Fibroblast of mammary gland (primary cell): ENCODE data around the gene PRH2.

Experiments
- DNase-seq: peaks from one replicate; pipeline ENCODE4 v3.0.0-alpha.2; 2010; ENCODE audit warnings: low read depth
- H3K4me3 ChIP-seq: 2 replicates; pipeline ENCODE4 v1.5.1; 2011; ENCODE audit warnings: low read depth, mild to moderate bottlenecking, low read length, moderate library complexity; ENCODE audit not compliant: control insufficient read depth
- TF ChIP-seq, protein P1 (sequence below): conservative IDR thresholded peaks from 2 replicates; pipeline ENCODE4 v1.5.1; 2011; ENCODE audit warnings: low read depth, low read length, inconsistent platforms; ENCODE audit not compliant: control insufficient read depth, insufficient read depth

Gene PRH2

DNA sequence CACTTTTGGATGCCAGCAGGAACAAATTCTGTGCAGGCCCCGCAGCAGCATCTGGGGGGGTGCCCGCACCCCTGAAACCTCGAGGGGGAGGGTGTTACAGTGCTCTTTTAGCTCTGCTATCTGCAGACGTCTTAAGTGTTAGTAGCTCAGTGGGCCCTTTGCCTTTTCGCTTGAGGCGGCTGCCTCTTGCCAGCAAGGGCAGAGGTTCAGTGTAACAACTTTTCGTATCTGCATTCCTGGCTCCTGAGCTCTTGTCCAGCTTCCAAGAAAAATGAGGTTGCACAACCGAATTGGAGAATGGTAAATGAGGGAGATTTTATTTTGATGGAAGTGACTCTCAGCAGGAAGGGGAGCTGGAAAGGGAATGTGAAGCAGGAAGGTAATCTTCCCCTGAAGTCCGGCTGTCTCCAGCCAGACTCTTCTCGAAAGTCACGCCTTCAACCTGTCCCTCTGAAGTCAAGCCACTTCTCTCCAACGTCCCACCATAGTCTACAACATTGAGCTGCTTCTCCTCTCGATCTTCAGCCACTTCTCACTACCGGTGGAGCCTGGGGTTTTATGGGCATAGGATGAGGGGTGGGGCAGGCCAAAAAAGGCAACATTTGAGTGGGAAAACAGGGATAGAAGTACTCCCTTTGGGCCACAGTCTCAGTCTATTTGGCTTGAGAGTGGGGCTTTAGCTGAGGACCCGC is 39.9 kb downstream of the PRH2 start:
- TF ChIP-seq, protein P1, sequence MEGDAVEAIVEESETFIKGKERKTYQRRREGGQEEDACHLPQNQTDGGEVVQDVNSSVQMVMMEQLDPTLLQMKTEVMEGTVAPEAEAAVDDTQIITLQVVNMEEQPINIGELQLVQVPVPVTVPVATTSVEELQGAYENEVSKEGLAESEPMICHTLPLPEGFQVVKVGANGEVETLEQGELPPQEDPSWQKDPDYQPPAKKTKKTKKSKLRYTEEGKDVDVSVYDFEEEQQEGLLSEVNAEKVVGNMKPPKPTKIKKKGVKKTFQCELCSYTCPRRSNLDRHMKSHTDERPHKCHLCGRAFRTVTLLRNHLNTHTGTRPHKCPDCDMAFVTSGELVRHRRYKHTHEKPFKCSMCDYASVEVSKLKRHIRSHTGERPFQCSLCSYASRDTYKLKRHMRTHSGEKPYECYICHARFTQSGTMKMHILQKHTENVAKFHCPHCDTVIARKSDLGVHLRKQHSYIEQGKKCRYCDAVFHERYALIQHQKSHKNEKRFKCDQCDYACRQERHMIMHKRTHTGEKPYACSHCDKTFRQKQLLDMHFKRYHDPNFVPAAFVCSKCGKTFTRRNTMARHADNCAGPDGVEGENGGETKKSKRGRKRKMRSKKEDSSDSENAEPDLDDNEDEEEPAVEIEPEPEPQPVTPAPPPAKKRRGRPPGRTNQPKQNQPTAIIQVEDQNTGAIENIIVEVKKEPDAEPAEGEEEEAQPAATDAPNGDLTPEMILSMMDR: no peak
- H3K4me3 ChIP-seq: no peak overlapping the region
- DNase-seq: peak; percentile 81

DNA sequence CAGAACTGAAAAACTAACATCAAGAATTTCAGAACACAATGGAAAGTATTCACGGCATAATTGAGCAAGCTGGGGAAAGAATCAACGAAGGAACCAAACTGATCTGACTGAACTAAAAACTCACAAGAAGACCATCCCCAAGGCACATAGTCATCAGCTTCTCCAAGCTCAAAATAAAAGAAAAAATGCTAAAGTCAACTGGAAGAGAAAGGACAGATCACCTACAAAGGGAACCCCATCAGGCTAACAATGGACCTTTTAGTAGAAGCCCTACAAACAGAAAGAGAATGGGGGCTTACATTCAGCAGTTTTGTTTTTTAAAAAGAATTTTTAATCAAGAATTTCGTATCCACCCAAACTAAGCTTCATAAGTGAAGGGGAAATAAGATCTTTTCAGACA is 45.9 kb downstream of the PRH2 start:
- TF ChIP-seq, protein P1: no peak
- DNase-seq: no peak
- H3K4me3 ChIP-seq: no peak overlapping the region

GRCh38 chr12:10982244-10982643 is 53.2 kb downstream of the PRH2 start:
- TF ChIP-seq, protein P1: no peak
- H3K4me3 ChIP-seq: no peak overlapping the region
- DNase-seq: no peak
